Measurements from ENCODE around the gene CDH23.

The CDH23 gene

DNA sequence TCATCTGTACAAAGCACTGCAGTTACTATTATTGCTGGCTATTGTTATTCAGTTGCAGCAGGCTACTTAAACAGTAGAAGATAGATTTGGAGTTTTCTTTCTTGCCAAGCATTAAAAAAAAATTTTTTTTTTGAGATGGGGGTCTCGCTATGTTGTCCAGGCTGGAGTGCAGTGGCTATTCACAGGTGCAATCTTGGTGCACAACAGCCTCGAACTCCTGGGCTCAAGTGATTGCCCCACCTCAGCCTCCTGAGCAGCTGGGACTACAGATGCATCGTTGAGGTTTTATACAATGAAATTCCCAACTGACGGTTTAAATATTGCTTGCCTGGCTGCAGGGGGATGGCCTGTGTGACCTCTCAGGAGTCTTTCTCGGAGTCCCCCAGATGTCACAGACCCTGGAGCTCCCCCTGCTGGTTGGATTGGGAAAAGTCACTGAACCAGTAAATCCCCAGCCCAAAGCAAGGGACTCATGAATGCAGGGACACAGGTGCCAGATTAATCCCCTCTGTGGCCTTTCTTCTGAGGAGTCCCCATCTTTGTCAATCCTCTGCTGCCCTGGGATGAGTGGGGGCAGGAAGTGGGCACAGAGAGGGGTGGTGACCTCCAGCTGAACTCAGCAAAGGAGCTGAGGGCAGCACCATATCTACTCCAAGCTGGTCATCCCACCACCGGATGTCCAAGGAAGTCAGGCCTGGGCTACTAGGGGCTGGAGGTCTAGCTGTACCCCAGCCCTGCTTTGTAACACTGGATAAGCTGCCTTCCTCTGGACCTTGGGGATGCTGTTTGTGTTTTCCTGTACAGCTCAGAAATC is 173.3 kb downstream of the CDH23 start:
- peak; percentile 73 for DNase-seq

DNA sequence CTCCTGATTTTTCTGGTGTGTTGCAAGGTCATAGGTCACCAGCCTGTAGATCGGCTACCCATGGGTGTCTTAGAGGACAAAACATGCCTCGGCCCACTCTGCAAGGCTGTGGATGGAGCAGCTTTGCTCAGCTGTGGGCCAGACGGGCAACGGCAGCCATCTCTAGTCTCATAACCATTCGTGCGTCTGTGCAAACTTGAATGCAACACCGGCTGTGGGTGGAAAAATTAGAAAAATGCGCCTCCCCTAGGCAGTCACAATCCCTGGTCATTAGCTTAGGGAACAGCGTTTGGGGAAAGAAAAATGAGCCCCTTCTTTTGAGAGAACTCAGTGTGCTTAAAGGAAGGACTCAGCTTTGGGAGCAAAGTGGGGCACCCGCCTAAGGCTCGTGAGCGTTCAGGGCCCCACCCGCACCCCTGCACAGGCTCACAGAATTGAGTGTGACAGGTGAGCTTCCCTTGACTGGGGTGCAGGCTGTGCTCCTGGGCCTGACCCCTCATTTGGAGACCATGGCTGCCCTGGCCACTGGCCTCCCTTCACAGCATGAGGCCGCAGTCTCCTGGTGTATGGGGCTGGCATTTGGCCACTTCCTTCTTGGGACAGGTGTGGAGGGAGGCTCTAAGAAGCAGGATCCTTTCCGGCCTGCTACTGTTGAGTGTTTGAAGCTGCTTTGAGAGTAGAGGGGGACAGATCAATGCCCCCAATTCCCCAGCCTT is 174.9 kb downstream of the CDH23 start:
- no peak for DNase-seq

DNA sequence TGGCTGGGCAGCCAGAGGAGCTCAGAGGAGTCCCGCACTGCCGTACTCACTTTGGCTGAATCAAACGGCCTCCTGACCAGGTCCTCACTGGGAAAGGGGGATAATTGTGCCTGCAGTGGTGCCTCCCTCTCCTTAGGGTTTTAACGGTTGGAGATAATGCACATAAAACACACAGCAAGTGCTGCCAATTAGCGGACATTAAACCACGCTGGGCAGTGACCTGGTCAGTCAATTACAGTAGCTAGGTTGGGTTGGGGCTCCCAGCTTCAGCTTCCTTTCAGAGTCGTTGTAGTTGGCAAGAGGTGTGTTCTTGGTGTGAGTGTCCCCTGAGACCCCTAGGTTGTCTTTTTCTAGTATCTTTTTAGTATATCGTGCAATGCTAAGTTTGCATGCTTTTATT is 176.2 kb downstream of the CDH23 start:
- DNase-seq, result no peak

DNA sequence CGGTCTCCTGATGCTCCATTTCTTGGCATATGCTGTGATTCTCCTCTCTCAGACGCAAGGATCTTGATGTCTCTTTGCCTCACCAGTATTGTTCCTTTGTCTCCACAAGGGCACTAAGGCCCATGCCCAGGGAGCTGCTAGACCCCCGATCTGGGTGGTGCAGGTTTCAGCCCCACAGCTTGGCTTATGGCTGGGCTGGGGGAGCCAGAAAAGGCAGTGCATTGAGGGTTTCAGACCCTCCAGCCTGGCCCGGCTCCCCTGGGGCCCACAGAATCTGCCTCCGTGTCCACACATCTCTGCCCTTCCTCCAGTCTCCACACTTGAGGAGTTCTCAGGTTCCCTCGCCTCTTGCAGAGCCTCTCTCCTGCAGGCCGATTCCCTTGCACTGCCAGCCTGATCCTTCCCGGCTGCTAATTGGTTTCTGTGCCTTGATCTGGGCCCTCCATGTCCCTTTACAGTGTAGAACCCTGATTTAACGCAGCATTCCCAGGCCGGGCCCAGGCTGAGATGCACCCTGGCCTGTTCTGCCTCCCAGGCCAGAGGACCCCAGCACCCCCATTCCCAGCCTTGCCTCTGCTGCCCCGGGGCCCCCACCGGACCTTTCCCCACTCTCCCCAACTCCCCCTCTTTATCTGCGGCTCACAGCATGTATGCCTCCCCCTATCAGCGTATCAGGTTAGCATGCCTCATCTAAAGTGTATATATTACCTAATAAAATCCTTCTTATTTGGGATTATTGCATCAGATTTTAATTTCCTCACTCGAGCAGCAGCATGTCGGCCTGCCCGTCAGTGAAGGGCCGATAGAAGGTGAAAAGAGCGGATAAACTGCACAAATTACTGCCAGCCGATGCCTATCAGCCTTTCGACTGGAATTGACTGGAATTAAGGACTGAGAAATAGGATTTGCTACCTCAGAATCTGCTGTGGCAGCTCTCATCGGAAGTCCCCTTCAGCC is 177.1 kb downstream of the CDH23 start:
- DNase-seq, result no peak

DNA sequence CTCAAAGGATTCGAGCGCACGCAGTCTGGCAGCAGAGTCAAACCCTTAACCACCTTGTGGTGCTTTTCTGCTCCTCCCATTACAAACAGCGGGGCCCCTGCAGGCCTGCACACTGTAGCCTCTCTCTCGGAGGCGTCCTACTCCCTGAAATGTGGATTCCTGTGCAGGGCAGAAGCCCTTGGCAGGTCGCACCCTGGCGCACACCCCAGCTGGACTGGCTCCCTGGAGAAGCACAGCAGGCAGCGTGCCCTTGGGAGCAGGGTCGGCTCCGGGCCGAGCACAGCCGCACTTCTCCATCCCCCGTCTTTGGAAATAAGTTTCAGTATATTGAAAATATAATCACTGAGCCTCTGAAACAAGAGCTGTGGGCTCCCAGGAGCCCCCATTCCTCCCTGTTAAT is 178.7 kb downstream of the CDH23 start:
- DNase-seq, result no peak

DNA sequence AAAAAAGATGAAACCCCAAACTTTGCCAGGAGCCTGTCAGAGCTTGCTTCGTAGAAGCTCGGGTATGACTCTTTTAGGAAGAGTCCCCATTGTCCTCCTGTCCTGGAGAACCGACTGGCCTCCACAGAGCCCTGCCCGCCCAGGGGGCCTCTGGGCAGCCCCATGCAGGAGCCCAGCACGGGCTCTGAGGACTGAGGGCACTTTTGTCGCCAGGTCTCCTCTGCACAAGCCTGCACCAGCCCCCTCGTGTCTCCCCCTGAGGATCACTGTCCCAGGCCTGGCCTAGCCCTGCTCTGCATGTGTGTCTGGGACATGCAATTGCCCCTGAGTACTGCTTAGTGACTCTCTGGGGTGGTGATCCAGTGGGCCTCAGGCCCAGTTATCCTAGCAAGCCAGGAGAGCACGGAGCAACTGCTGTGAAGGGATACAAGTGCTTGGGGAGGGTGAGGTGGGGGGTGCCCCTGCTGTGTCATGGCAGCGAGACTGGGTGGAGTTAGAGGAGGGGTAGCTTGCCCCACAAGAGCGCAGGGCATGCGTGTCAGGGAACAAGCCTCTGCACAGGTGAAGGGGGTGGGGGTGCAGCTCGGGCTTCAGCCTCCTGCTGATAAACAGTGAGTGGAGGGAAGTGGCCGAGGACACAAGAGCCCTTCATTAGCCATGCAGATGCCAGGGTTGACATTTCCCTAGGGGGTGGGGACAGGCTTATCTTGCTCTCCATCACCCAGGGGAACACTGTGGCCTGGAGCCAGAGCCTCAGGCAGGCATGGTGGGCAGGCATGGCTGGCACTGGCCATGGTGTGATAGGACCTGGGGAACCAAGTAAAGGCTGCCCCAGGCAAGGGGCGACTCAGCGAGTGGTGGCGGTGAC is 179.4 kb downstream of the CDH23 start:
- no peak for DNase-seq

DNA sequence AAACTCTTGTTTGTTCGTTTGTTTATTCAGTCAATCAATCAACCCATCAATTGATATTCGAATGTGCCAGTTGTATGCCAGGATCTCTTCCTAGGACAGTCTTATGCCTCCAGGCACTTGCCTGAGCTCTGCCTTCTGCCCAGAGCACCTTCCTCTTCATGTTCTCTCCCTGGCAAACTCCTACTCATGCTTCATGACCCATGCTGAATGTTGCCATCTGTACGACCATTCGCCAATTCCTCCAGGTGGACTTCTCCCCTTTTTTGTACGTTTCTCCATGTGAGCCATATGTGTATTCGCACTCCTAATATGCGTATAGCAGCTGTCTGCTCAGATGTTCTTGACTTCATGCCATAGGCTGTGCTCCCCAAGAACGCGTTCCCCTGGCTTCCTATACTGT is 180.1 kb downstream of the CDH23 start:
- DNase-seq, result no peak

DNA sequence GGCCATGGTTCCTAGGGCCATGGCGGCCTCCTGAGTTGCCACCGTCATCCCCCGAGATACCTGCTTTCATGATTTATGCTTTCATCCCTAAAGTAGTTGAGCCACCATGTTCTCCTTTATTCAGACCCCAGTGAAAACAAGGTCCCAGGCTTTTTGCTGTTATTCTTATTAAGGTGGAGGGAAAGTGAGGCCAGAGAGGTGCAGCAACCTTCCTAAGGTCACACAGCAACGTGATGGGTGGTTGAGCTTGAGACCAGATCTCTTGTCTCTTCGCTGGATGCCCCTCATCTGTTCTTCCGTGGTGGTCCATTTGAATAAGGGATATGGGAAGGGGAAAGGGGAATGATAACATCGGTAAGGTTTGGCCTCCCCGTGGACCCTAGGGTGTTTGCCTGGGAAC is 180.6 kb downstream of the CDH23 start:
- DNase-seq, result no peak

DNA sequence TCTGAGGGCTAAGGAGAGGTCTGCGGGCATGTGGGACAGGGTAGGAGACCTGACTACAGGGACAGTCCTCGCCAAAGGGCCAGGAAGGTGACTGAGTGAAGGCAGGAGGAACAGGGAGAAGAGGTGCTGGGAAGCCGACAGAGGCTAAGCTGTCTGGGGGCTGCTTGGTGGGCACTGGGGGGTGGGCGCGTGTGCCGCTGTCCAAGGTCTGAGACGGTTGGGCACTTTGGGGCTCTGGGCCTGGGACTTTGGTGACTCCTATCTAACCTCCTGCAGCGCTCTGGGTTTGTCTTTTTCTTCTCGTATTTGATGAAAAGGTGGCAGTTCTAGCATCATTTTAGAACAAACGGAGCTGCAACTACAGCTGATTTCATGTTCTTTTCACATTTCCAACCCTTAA is 181.3 kb downstream of the CDH23 start:
- no peak for DNase-seq

DNA sequence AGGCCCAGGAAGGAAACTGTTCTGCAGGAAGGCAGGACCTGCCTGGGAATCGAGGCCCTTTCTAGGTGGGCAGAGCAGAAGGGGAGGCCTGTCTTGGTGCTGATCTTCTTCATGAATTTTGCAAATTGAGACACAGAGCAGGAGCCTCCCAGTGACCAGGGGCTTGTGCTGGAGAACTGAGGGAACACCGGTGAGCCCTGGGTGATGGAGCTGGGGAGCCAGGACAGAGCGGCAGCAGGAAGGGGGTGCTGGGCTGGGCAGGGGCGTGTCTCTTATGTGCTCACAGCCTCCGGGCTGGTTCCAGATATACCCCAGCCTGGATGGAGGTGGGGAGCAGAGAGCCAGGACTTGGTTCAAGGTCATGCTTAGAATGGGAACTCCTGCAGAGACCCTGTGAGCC is 182.9 kb downstream of the CDH23 start:
- no peak for DNase-seq

DNA sequence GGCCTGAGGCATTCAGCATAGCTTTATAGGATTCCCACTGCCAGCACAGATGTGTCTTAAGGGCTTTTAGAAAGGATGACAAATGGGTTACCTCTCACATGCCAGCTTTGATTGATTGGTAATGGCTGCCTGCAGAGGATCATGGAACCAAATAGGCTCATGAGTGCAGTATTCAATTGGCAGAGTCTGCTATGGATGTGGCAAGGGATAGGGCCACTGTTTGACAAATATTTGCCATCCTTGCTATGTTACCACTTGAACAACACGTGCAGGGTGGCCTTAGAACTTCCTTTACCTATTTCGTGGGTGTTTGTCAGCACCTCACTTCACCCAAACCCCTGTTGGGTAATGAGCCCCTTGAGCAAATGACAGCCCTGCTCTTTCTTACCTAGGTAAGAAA is 183.7 kb downstream of the CDH23 start:
- no peak for DNase-seq

DNA sequence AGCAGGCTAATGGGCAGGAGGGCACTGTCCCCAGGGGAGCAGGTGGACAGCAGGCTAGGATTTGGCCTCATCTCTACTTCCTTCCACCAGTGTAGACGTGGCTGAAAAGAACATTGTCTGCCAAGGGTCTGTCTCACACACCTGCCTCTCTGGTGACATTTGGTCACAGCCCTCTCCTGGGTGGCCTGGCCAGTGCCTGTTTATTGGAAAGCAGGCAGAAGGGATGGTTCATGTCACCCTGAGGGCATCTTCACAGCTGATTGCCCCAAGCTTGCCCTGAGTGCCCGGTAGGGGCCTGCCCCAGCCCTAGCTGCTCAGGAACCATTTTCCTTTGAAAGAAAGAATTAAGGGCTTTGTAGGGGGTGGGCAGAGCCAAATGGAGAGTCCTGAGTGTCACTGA is 184.2 kb downstream of the CDH23 start:
- no peak for DNase-seq

DNA sequence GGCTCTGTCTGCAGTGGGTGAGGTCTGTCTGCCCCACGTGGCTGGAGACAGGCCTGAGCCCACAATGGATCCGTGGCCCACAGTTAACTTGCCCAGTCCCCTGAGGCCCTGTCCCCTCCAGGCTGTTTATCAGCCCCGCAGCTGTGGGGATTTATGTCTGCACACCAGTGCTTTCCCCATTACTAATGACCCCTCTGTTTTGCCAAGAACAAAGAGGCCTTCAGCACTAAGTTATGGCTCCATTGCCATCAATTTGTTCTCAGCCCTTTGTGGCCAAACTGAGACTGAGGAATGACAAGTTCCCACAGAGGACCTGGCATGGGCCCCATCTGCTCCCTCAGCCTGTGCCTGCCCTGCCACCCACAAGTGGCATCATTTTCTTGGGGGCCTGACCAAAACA is 184.7 kb downstream of the CDH23 start:
- DNase-seq, result no peak

DNA sequence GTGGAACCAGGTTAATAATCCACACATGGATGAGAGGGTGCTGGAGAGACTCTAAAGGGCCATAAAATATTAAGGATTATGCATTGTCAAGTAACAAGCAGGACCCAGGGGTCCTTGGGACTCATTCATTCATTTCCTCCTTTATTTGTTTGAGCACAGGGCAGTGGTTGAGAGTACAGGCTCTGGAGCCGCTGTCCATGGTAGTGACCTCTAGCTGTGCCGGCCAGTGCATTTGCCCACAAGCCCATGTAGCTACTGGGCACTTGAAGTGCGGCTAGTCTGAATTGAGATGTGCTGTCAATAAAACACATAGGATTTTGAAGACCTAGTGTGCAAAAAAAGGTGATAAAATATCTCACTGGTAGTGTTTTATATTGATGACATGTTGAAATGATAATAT is 185.3 kb downstream of the CDH23 start:
- no peak for DNase-seq

DNA sequence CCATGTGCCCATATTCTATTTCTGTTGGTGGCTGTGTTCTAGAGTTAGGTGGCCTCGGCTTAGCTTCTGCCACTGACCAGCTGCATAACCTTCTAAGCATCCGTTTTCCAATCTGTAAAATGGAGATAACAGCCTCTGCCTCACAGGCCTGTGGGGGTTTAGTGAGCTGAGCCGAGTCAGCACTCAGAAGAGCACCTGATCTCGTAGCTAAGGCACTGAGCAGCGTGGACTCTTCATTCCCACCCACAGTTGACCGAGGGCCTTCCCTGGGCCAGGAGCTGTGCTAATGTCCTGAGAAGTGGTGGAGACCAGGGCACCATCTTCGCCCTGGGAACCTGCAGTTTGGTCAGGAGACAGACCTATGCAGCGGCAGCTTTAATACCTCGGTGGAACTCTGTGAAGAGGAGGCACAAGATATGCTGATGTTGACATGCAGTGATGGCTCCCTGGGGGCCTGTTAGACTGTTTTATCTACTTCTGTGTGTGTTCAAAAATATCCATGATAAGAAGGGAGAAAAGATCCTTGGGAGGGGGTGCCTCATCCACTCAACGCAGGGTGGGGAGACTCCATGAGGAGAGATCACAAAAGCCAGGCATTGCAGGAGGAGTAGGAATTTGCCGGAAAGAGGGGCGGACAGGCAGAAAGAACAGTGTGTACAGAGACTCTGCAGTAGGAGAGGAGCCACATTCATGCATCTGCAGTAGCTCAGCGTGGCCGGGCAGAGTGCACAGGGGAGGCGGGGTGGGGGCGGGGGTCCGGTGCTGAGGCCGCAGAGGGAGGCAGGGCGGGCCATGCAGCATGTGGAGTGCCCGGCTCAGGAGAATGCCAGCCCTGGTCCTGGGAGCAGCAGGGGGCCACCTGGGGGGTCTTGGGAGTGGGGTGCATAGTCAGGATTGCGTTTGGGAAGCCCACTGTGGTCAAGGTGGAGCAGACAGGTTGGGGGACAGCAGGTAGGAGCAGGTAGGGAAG is 186.1 kb downstream of the CDH23 start:
- DNase-seq, result no peak

DNA sequence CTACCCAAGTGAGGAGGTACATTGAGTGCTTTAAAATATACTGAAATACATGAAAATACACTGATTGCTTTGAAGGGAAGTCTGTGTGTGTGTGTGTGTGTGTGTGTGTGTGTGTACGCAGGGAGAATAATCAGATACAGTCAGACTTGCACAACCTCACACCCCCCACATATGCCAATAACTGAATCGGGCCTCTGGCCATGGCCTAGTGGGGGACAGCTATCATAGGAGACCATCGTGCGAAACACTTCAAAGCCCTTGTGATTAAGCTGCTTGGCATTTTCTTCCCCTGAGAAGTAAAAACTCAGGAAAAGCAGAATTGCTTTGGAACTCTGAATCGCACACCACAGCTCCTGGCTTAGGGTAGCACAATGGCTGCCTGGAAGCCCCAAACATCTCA is 187.7 kb downstream of the CDH23 start:
- no peak for DNase-seq

DNA sequence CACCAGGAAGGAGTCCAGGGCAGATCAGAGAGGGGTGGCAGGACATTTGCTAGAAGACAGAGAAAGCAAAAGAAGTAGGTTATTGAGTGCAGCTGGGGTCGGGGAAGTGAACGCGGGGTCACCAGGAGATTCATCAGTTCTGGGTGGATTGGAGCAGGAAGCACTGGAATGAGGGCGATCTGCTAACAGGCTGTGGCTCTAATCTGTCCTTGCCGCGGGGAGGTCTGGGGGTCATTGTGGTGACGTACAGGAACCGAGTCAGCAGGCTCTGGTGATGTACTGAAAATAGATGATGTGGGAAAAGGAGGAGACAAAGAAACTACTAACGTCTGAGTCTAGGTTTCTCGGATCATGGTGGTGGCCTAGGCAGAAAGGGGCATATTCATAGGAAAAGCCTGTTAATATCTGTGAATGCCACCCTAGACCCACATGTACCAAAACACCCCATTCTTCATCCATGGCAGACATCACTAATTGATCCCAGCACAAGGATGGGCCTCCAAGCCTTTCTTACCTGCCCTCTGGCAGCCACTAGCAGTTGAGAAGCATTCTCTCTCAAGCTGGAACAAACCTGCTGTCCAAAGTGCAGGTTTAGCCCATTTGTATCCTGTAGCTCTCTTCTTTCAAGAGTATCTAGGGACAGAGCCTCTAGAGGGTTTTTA is 188.3 kb downstream of the CDH23 start:
- DNase-seq, result no peak

DNA sequence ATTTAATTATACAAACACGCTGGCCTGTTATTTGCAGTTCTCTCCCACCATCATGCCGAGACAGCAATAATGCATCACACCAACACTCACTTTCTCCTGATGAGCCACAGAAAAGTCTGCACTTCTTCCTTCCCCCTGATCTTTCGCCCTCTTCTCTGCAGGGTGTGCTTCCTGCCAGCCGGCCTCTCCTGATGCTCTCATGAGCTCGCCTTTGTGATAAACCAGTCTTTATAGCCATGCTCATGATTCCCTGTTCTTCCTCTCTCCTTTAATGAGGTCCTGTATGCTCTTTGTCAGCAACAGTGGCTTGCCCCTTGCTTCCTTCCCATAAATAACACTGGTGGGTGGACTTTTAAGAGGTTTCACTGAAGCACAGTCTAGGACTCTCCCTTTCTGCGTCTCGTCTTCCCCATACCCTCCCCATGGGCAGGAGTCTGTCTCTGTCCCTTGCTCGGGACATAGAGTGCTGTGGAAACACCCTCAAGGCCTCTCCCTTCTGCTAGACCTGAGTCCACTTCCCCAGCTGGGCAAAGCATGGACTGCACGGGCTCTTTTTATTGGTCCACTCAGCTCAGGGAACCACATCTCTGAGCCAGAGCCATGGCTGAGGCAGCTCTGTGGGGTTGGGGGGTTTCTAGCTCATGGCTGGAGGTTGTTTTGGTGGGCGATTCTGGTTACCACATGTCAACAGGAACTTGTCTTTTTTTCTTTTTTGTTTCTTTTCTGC is 189.0 kb downstream of the CDH23 start:
- DNase-seq, result no peak

DNA sequence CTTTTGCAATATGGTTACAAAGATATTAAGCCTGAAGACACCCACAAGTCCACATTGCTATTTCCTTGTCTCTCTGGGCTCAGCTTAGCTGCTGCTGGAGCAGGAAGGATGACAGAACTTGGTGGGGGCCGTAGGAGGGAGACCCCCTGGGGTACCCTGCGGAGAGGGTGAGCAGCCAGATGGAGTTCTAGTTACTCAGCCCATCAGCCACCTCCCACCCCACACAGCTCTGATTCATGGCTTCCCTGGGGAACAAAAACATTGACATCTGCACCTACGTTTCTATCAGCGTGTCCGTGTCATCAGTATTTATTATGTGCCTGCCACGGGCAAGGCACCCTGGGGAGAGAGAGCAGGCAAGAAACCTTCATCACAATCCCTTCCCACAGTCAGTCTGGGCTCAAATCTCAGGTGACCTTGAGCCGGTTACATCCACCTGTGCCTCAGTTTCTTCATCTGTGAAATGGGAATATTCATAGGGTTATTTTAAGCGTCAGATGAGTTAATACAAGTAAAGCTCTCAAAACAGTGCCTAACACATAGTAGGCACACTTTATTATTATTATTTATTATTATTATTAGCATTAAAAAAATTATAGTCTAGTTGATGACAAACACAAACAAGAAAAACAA is 191.3 kb downstream of the CDH23 start:
- no peak for DNase-seq
